ENCODE measurements around the gene SEL1L3. TPM values are rescaled to one million over a fixed set of nuclear protein-coding genes. Genes with fewer than 3 reads are reported as not detected.

The SEL1L3 gene
- total and polyA plus RNA-seq, 9 of the 15 experiments (the other 6 are each of a cell fraction or from before 2014, with no cell fraction given): 10.0 to 44.3 (median 21.6) TPM

- TF ChIP-seq, protein P1, sequence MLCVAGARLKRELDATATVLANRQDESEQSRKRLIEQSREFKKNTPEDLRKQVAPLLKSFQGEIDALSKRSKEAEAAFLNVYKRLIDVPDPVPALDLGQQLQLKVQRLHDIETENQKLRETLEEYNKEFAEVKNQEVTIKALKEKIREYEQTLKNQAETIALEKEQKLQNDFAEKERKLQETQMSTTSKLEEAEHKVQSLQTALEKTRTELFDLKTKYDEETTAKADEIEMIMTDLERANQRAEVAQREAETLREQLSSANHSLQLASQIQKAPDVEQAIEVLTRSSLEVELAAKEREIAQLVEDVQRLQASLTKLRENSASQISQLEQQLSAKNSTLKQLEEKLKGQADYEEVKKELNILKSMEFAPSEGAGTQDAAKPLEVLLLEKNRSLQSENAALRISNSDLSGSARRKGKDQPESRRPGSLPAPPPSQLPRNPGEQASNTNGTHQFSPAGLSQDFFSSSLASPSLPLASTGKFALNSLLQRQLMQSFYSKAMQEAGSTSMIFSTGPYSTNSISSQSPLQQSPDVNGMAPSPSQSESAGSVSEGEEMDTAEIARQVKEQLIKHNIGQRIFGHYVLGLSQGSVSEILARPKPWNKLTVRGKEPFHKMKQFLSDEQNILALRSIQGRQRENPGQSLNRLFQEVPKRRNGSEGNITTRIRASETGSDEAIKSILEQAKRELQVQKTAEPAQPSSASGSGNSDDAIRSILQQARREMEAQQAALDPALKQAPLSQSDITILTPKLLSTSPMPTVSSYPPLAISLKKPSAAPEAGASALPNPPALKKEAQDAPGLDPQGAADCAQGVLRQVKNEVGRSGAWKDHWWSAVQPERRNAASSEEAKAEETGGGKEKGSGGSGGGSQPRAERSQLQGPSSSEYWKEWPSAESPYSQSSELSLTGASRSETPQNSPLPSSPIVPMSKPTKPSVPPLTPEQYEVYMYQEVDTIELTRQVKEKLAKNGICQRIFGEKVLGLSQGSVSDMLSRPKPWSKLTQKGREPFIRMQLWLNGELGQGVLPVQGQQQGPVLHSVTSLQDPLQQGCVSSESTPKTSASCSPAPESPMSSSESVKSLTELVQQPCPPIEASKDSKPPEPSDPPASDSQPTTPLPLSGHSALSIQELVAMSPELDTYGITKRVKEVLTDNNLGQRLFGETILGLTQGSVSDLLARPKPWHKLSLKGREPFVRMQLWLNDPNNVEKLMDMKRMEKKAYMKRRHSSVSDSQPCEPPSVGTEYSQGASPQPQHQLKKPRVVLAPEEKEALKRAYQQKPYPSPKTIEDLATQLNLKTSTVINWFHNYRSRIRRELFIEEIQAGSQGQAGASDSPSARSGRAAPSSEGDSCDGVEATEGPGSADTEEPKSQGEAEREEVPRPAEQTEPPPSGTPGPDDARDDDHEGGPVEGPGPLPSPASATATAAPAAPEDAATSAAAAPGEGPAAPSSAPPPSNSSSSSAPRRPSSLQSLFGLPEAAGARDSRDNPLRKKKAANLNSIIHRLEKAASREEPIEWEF (CRISPR knock-in tag; IDR thresholded peaks at IDR 0.05): no peak
- TF ChIP-seq HEY1 (CRISPR knock-in tag; IDR thresholded peaks at IDR 0.05; ENCODE audit: borderline replicate concordance) (no peak), MED1 (CRISPR knock-in tag; IDR thresholded peaks at IDR 0.05; ENCODE audit: borderline replicate concordance) (no peak), TFAM (CRISPR knock-in tag; conservative IDR thresholded peaks at IDR 0.05) (no peak), ZNF586 (CRISPR knock-in tag; conservative IDR thresholded peaks at IDR 0.05) (no peak), ZNF280A (IDR thresholded peaks at IDR 0.05; ENCODE audit: low read depth, partially characterized antibody) (no peak), ZKSCAN8 (CRISPR knock-in tag; IDR thresholded peaks at IDR 0.05) (no peak), HSF4 (CRISPR knock-in tag; IDR thresholded peaks at IDR 0.05; ENCODE audit: borderline replicate concordance) (no peak)
- TF ChIP-seq, protein P2, sequence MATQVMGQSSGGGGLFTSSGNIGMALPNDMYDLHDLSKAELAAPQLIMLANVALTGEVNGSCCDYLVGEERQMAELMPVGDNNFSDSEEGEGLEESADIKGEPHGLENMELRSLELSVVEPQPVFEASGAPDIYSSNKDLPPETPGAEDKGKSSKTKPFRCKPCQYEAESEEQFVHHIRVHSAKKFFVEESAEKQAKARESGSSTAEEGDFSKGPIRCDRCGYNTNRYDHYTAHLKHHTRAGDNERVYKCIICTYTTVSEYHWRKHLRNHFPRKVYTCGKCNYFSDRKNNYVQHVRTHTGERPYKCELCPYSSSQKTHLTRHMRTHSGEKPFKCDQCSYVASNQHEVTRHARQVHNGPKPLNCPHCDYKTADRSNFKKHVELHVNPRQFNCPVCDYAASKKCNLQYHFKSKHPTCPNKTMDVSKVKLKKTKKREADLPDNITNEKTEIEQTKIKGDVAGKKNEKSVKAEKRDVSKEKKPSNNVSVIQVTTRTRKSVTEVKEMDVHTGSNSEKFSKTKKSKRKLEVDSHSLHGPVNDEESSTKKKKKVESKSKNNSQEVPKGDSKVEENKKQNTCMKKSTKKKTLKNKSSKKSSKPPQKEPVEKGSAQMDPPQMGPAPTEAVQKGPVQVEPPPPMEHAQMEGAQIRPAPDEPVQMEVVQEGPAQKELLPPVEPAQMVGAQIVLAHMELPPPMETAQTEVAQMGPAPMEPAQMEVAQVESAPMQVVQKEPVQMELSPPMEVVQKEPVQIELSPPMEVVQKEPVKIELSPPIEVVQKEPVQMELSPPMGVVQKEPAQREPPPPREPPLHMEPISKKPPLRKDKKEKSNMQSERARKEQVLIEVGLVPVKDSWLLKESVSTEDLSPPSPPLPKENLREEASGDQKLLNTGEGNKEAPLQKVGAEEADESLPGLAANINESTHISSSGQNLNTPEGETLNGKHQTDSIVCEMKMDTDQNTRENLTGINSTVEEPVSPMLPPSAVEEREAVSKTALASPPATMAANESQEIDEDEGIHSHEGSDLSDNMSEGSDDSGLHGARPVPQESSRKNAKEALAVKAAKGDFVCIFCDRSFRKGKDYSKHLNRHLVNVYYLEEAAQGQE (IDR thresholded peaks at IDR 0.05; ENCODE audit: borderline replicate concordance): no peak
- TF ChIP-seq, protein P2 (CRISPR knock-in tag; IDR thresholded peaks at IDR 0.05; ENCODE audit: low read depth): no peak
Observed at GRCh38 chr4:25865586-25865985, 2.8 kb upstream of the SEL1L3 start (continued).
